Measurements from ENCODE around the gene KCNMB2.

The KCNMB2 gene

GRCh38 chr3:178673529-178673928, 137.3 kb downstream of the KCNMB2 start:
- H3K4me1 ChIP-seq (ENCODE audit: control insufficient read depth, insufficient read depth, low read length): no peaks in the 10 kb centered on the region
- H3K36me3 ChIP-seq (ENCODE audit: control insufficient read depth in 2 of 2, insufficient read depth in 2 of 2, low read length in 2 of 2): no peaks in the 10 kb centered on the region
- H3K4me3 ChIP-seq (ENCODE audit: low read length in 2 of 2): no peak overlapping the region
- no peaks in the 10 kb centered on the region for H3K27me3 ChIP-seq (ENCODE audit: control insufficient read depth in 1 of 2, insufficient read depth in 2 of 2, low read length in 2 of 2)
- H3K27ac ChIP-seq (ENCODE audit: low read length): no peak overlapping the region
- H3K9ac ChIP-seq (ENCODE audit: low read length in 2 of 2): no peak overlapping the region
- H3K9me3 ChIP-seq (ENCODE audit: control insufficient read depth in 2 of 2, low read length in 2 of 2): no peaks in the 10 kb centered on the region

- H3K27me3 ChIP-seq (ENCODE audit: control insufficient read depth in 1 of 2, insufficient read depth in 2 of 2, low read length in 2 of 2): no peaks in the 10 kb centered on the region
- H3K27ac ChIP-seq (ENCODE audit: low read length): no peak overlapping the region
- no peaks in the 10 kb centered on the region for H3K9me3 ChIP-seq (ENCODE audit: control insufficient read depth in 2 of 2, low read length in 2 of 2)
- no peak overlapping the region for H3K4me3 ChIP-seq (ENCODE audit: low read length in 2 of 2)
- no peaks in the 10 kb centered on the region for H3K36me3 ChIP-seq (ENCODE audit: control insufficient read depth in 2 of 2, insufficient read depth in 2 of 2, low read length in 2 of 2)
- H3K4me1 ChIP-seq (ENCODE audit: control insufficient read depth, insufficient read depth, low read length): no peaks in the 10 kb centered on the region
- H3K9ac ChIP-seq (ENCODE audit: low read length in 2 of 2): no peak overlapping the region
Observed at GRCh38 chr3:178676077-178676476, 139.8 kb downstream of the KCNMB2 start.

- Histone ChIP-seq H3K4me1 (ENCODE audit: control insufficient read depth, insufficient read depth, low read length) (no peaks in the 10 kb centered on the region), H3K27me3 (ENCODE audit: control insufficient read depth in 1 of 2, insufficient read depth in 2 of 2, low read length in 2 of 2) (no peaks in the 10 kb centered on the region), H3K9me3 (ENCODE audit: control insufficient read depth in 2 of 2, low read length in 2 of 2) (no peaks in the 10 kb centered on the region), H3K4me3 (ENCODE audit: low read length in 2 of 2) (no peak overlapping the region), H3K36me3 (ENCODE audit: control insufficient read depth in 2 of 2, insufficient read depth in 2 of 2, low read length in 2 of 2) (no peaks in the 10 kb centered on the region), H3K27ac (ENCODE audit: low read length) (no peak overlapping the region), H3K9ac (ENCODE audit: low read length in 2 of 2) (no peak overlapping the region)
Observed at GRCh38 chr3:178676942-178677790, 140.9 kb downstream of the KCNMB2 start.

GRCh38 chr3:178677961-178678360, 141.7 kb downstream of the KCNMB2 start:
- H3K9ac ChIP-seq (ENCODE audit: low read length in 2 of 2): no peak overlapping the region
- no peaks in the 10 kb centered on the region for H3K36me3 ChIP-seq (ENCODE audit: control insufficient read depth in 2 of 2, insufficient read depth in 2 of 2, low read length in 2 of 2)
- H3K27me3 ChIP-seq (ENCODE audit: control insufficient read depth in 1 of 2, insufficient read depth in 2 of 2, low read length in 2 of 2): no peaks in the 10 kb centered on the region

GRCh38 chr3:178680037-178680436, 143.8 kb downstream of the KCNMB2 start:
- no peaks in the 10 kb centered on the region for H3K36me3 ChIP-seq (ENCODE audit: control insufficient read depth in 2 of 2, insufficient read depth in 2 of 2, low read length in 2 of 2)
- no peaks in the 10 kb centered on the region for H3K9me3 ChIP-seq (ENCODE audit: control insufficient read depth in 2 of 2, low read length in 2 of 2)
- H3K27me3 ChIP-seq (ENCODE audit: control insufficient read depth in 1 of 2, insufficient read depth in 2 of 2, low read length in 2 of 2): no peaks in the 10 kb centered on the region
- H3K9ac ChIP-seq (ENCODE audit: low read length in 2 of 2): no peak overlapping the region
- H3K27ac ChIP-seq (ENCODE audit: low read length): no peak overlapping the region
- no peak overlapping the region for H3K4me3 ChIP-seq (ENCODE audit: low read length in 2 of 2)
- no peaks in the 10 kb centered on the region for H3K4me1 ChIP-seq (ENCODE audit: control insufficient read depth, insufficient read depth, low read length)

More at GRCh38 chr3:178677961-178678360, 141.7 kb downstream of the KCNMB2 start:
- Histone ChIP-seq H3K27ac (ENCODE audit: low read length) (no peak overlapping the region), H3K4me1 (ENCODE audit: control insufficient read depth, insufficient read depth, low read length) (no peaks in the 10 kb centered on the region), H3K4me3 (ENCODE audit: low read length in 2 of 2) (no peak overlapping the region), H3K9me3 (ENCODE audit: control insufficient read depth in 2 of 2, low read length in 2 of 2) (no peaks in the 10 kb centered on the region)

- Histone ChIP-seq H3K27ac (ENCODE audit: low read length) (no peak overlapping the region), H3K4me1 (ENCODE audit: control insufficient read depth, insufficient read depth, low read length) (no peaks in the 10 kb centered on the region), H3K4me3 (ENCODE audit: low read length in 2 of 2) (no peak overlapping the region), H3K9me3 (ENCODE audit: control insufficient read depth in 2 of 2, low read length in 2 of 2) (no peaks in the 10 kb centered on the region), H3K9ac (ENCODE audit: low read length in 2 of 2) (no peak overlapping the region), H3K27me3 (ENCODE audit: control insufficient read depth in 1 of 2, insufficient read depth in 2 of 2, low read length in 2 of 2) (no peaks in the 10 kb centered on the region), H3K36me3 (ENCODE audit: control insufficient read depth in 2 of 2, insufficient read depth in 2 of 2, low read length in 2 of 2) (no peaks in the 10 kb centered on the region)
Observed at GRCh38 chr3:178680489-178680888, 144.3 kb downstream of the KCNMB2 start.

- no peaks in the 10 kb centered on the region for H3K9me3 ChIP-seq (ENCODE audit: control insufficient read depth in 2 of 2, low read length in 2 of 2)
- no peak overlapping the region for H3K4me3 ChIP-seq (ENCODE audit: low read length in 2 of 2)
- no peaks in the 10 kb centered on the region for H3K4me1 ChIP-seq (ENCODE audit: control insufficient read depth, insufficient read depth, low read length)
- no peak overlapping the region for H3K27ac ChIP-seq (ENCODE audit: low read length)
- H3K9ac ChIP-seq (ENCODE audit: low read length in 2 of 2): no peak overlapping the region
- H3K27me3 ChIP-seq (ENCODE audit: control insufficient read depth in 1 of 2, insufficient read depth in 2 of 2, low read length in 2 of 2): no peaks in the 10 kb centered on the region
- no peaks in the 10 kb centered on the region for H3K36me3 ChIP-seq (ENCODE audit: control insufficient read depth in 2 of 2, insufficient read depth in 2 of 2, low read length in 2 of 2)
Observed at GRCh38 chr3:178684881-178685590, 148.8 kb downstream of the KCNMB2 start.

- Histone ChIP-seq H3K9me3 (ENCODE audit: control insufficient read depth in 2 of 2, low read length in 2 of 2) (no peaks in the 10 kb centered on the region), H3K9ac (ENCODE audit: low read length in 2 of 2) (no peak overlapping the region), H3K27me3 (ENCODE audit: control insufficient read depth in 1 of 2, insufficient read depth in 2 of 2, low read length in 2 of 2) (no peaks in the 10 kb centered on the region), H3K36me3 (ENCODE audit: control insufficient read depth in 2 of 2, insufficient read depth in 2 of 2, low read length in 2 of 2) (no peaks in the 10 kb centered on the region), H3K4me1 (ENCODE audit: control insufficient read depth, insufficient read depth, low read length) (no peaks in the 10 kb centered on the region), H3K4me3 (ENCODE audit: low read length in 2 of 2) (no peak overlapping the region), H3K27ac (ENCODE audit: low read length) (no peak overlapping the region)
Observed at GRCh38 chr3:178685591-178685906, 149.3 kb downstream of the KCNMB2 start.

- no peak overlapping the region for H3K9ac ChIP-seq (ENCODE audit: low read length in 2 of 2)
- no peak overlapping the region for H3K4me3 ChIP-seq (ENCODE audit: low read length in 2 of 2)
- no peaks in the 10 kb centered on the region for H3K9me3 ChIP-seq (ENCODE audit: control insufficient read depth in 2 of 2, low read length in 2 of 2)
- H3K36me3 ChIP-seq (ENCODE audit: control insufficient read depth in 2 of 2, insufficient read depth in 2 of 2, low read length in 2 of 2): no peaks in the 10 kb centered on the region
- no peaks in the 10 kb centered on the region for H3K4me1 ChIP-seq (ENCODE audit: control insufficient read depth, insufficient read depth, low read length)
- no peaks in the 10 kb centered on the region for H3K27me3 ChIP-seq (ENCODE audit: control insufficient read depth in 1 of 2, insufficient read depth in 2 of 2, low read length in 2 of 2)
- H3K27ac ChIP-seq (ENCODE audit: low read length): no peak overlapping the region
Observed at GRCh38 chr3:178686826-178687225, 150.6 kb downstream of the KCNMB2 start.

- Histone ChIP-seq H3K27me3 (ENCODE audit: control insufficient read depth in 1 of 2, insufficient read depth in 2 of 2, low read length in 2 of 2) (no peaks in the 10 kb centered on the region), H3K4me3 (ENCODE audit: low read length in 2 of 2) (no peak overlapping the region), H3K27ac (ENCODE audit: low read length) (no peak overlapping the region), H3K9ac (ENCODE audit: low read length in 2 of 2) (no peak overlapping the region), H3K4me1 (ENCODE audit: control insufficient read depth, insufficient read depth, low read length) (no peaks in the 10 kb centered on the region), H3K36me3 (ENCODE audit: control insufficient read depth in 2 of 2, insufficient read depth in 2 of 2, low read length in 2 of 2) (no peaks in the 10 kb centered on the region), H3K9me3 (ENCODE audit: control insufficient read depth in 2 of 2, low read length in 2 of 2) (no peaks in the 10 kb centered on the region)
Observed at GRCh38 chr3:178690571-178690970, 154.3 kb downstream of the KCNMB2 start.

GRCh38 chr3:178699364-178699763, 163.1 kb downstream of the KCNMB2 start:
- Histone ChIP-seq H3K4me1 (ENCODE audit: control insufficient read depth, insufficient read depth, low read length) (no peaks in the 10 kb centered on the region), H3K36me3 (ENCODE audit: control insufficient read depth in 2 of 2, insufficient read depth in 2 of 2, low read length in 2 of 2) (no peaks in the 10 kb centered on the region), H3K27me3 (ENCODE audit: control insufficient read depth in 1 of 2, insufficient read depth in 2 of 2, low read length in 2 of 2) (no peaks in the 10 kb centered on the region), H3K4me3 (ENCODE audit: low read length in 2 of 2) (no peak overlapping the region), H3K9ac (ENCODE audit: low read length in 2 of 2) (no peak overlapping the region), H3K27ac (ENCODE audit: low read length) (no peak overlapping the region), H3K9me3 (ENCODE audit: control insufficient read depth in 2 of 2, low read length in 2 of 2) (peaks cover 0 to 9% of the 10 kb centered on the region in 2 donors)

All from stomach smooth muscle (tissue), 2 donors.